K562 treated with DMSO at 1 percent for 48 hours (cell line): ENCODE data around the gene ATRN. TPM values are rescaled to one million over a fixed set of nuclear protein-coding genes. Genes with fewer than 3 reads are reported as not detected.

Experiments used
- total RNA-seq: library from RNA; unstranded; fragments of 300-600 nt; gene quantifications from 2 replicates; pipeline ENCODE4 v1.2.3, GENCODE V29; 2022; ENCODE audit warnings: low replicate concordance; ENCODE audit errors: extremely low read depth

The ATRN gene
- total RNA-seq = not detected in 2 replicates

GRCh38 chr20:3470627-3471396 lies at the start of gene ATRN:
TSS of gene ATRN (plus strand) at chr20:3471018. CDS start at chr20:3471108, 90 bp downstream.

GRCh38 chr20:3663031-3663701 lies 192.3 kb downstream of the ATRN start, which contains the start of gene GFRA4:
TSS of gene GFRA4 (minus strand) at chr20:3663399. CDS start at chr20:3663399, 0 bp downstream.

GRCh38 chr20:3681931-3682781 lies 211.3 kb downstream of the ATRN start, which contains the start of gene ADAM33:
TSS of gene ADAM33 (minus strand) at chr20:3682010. CDS start at chr20:3682004, 6 bp downstream.

Other genes with a start within 250 kb of the ATRN start
- gene SLC4A11, start 231.8 kb upstream of the ATRN start, total RNA-seq = not detected in 2 replicates
- not detected in 2 replicates for gene DNAAF9, start 63.3 kb upstream of the ATRN start, total RNA-seq
- gene GFRA4, start 192.4 kb downstream of the ATRN start, total RNA-seq = not detected in 2 replicates
- not detected in 2 replicates for gene ADAM33, start 211.0 kb downstream of the ATRN start, total RNA-seq
- not detected in 2 replicates for gene SIGLEC1, start 241.6 kb downstream of the ATRN start, total RNA-seq